ENCODE measurements around the gene CATSPERD. TPM values are rescaled to one million over a fixed set of nuclear protein-coding genes. Genes with fewer than 3 reads are reported as not detected.

Gene CATSPERD
- total and polyA plus RNA-seq, 9 of the 15 experiments (the other 6 are each of a cell fraction or from before 2014, with no cell fraction given), result not detected

GRCh38 chr19:5719961-5720790 lies at the start of gene CATSPERD, which contains the start of gene LONP1 (continued):
- peak in 1 of 2 experiments; percentile 69; a peak in 2 of 4 replicates for TF ChIP-seq ZNF318 (IDR thresholded peaks at IDR 0.05; ENCODE audit: borderline replicate concordance in 1 of 2, low read depth in 1 of 2)
- peak; percentile 67 for TF ChIP-seq SMAD4 (CRISPR knock-in tag; conservative IDR thresholded peaks at IDR 0.05)
- TF ChIP-seq ZNF354B (CRISPR knock-in tag; IDR thresholded peaks at IDR 0.05), result no peak
- no peak for TF ChIP-seq SETDB1 (IDR thresholded peaks at IDR 0.05; ENCODE audit: low read length)
- TF ChIP-seq KLF16 (IDR thresholded peaks at IDR 0.05), result peak; percentile 24; the same call in 1 of the 2 replicates
- TF ChIP-seq CEBPZ (IDR thresholded peaks at IDR 0.05; ENCODE audit: borderline replicate concordance, low read depth, low read length), result 0 out of 2 replicates have a peak, but pooled peaks have one; percentile 14
- peak in 1 of 2 experiments; percentile 54; a peak in 2 of 4 replicates for TF ChIP-seq TEAD1 (CRISPR knock-in tag; IDR thresholded peaks at IDR 0.05)
- peak; percentile 89 for TF ChIP-seq LEF1 (IDR thresholded peaks at IDR 0.05)
- TF ChIP-seq CBFA2T3 (IDR thresholded peaks at IDR 0.05), result 0 out of 2 replicates have a peak, but pooled peaks have one; percentile 19
- TF ChIP-seq SMC3 (conservative IDR thresholded peaks at IDR 0.05; ENCODE audit: insufficient read depth, low read depth, low read length), result peak; percentile 43
- peak; percentile 95 for TF ChIP-seq PCBP1 (IDR thresholded peaks at IDR 0.05; ENCODE audit: low read depth, low read length, poor library complexity, severe bottlenecking)
- peak; percentile 14 for TF ChIP-seq RBM25 (IDR thresholded peaks at IDR 0.05; ENCODE audit: low read depth, low read length, severe bottlenecking)
- TF ChIP-seq ETS1 (conservative IDR thresholded peaks at IDR 0.05; ENCODE audit: control insufficient read depth, low read depth, low read length), result peak; percentile 94

Data from K562 (cell line).